ENCODE measurements around the gene SLC25A25.
"Not testable (repeated sequence)": the region's sequence is repeated elsewhere in the genome, so short reads cannot be mapped to it uniquely, and the experiment has no call there.

Gene SLC25A25

DNA sequence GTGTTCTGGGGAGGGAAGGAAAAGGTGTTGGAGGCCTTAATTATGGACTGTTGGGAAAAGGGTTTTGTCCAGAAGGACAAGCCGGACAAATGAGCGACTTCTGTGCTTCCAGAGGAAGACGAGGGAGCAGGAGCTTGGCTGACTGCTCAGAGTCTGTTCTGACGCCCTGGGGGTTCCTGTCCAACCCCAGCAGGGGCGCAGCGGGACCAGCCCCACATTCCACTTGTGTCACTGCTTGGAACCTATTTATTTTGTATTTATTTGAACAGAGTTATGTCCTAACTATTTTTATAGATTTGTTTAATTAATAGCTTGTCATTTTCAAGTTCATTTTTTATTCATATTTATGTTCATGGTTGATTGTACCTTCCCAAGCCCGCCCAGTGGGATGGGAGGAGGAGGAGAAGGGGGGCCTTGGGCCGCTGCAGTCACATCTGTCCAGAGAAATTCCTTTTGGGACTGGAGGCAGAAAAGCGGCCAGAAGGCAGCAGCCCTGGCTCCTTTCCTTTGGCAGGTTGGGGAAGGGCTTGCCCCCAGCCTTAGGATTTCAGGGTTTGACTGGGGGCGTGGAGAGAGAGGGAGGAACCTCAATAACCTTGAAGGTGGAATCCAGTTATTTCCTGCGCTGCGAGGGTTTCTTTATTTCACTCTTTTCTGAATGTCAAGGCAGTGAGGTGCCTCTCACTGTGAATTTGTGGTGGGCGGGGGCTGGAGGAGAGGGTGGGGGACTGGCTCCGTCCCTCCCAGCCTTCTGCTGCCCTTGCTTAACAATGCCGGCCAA, 40.4 kb downstream of the SLC25A25 start:
- no peak overlapping the region for H3K4me3 ChIP-seq (ENCODE audit: low read depth, low read length)

- no peak overlapping the region for H3K4me3 ChIP-seq (ENCODE audit: low read depth, low read length)
Observed at GRCh38 chr9:128109050-128109709, 41.1 kb downstream of the SLC25A25 start.

GRCh38 chr9:128111726-128112125, 43.7 kb downstream of the SLC25A25 start:
- H3K4me3 ChIP-seq (ENCODE audit: low read depth, low read length), result not testable (repeated sequence)

- no peak overlapping the region for H3K4me3 ChIP-seq (ENCODE audit: low read depth, low read length)
Observed at GRCh38 chr9:128113526-128114325, 45.7 kb downstream of the SLC25A25 start.

- H3K4me3 ChIP-seq (ENCODE audit: low read depth, low read length), result no peak overlapping the region
Observed at GRCh38 chr9:128114326-128115186, 46.5 kb downstream of the SLC25A25 start.

GRCh38 chr9:128115187-128116103, 47.4 kb downstream of the SLC25A25 start:
- no peak overlapping the region for H3K4me3 ChIP-seq (ENCODE audit: low read depth, low read length)

GRCh38 chr9:128116104-128117083, 48.4 kb downstream of the SLC25A25 start:
- H3K4me3 ChIP-seq (ENCODE audit: low read depth, low read length), result no peak overlapping the region

GRCh38 chr9:128117613-128118471, 49.8 kb downstream of the SLC25A25 start:
- H3K4me3 ChIP-seq (ENCODE audit: low read depth, low read length), result no peak overlapping the region

- no peak overlapping the region for H3K4me3 ChIP-seq (ENCODE audit: low read depth, low read length)
Observed at GRCh38 chr9:128118472-128118857, 50.4 kb downstream of the SLC25A25 start.

DNA sequence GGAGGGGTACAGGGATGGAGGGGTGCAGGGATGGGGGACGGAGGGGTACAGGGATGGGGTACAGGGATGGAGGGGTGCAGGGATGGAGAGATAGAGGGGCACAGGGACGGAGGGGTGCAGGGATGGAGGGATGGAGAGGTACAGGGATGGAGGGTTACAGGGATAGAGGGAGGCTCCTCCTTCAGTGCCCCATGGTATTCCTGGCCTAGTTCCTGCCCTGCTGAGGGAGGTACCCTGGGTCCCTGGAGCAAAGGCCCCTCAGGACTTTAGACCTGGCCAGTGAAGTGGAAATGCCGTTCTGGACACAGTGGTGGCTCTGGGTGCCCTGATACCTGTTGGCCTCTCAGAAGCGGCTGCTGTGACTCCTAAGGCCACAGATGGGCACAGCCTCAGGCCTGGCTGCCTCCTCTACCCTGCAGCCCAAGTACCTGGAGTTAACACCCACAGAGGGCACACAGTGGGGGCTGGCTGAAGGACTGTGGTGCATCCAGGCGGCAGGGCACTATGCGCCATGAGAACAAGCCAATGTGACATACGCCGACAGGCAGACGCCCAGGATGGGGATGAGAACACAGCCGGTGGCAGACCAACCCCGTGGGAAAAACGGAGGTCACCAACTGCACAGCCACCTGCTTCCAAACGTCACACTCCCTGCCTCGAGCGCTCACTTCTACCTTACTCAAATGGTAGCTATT, 51.1 kb downstream of the SLC25A25 start:
- H3K4me3 ChIP-seq (ENCODE audit: low read depth, low read length), result no peak overlapping the region

- no peak overlapping the region for H3K4me3 ChIP-seq (ENCODE audit: low read depth, low read length)
Observed at GRCh38 chr9:128120061-128120740, 52.2 kb downstream of the SLC25A25 start.

DNA sequence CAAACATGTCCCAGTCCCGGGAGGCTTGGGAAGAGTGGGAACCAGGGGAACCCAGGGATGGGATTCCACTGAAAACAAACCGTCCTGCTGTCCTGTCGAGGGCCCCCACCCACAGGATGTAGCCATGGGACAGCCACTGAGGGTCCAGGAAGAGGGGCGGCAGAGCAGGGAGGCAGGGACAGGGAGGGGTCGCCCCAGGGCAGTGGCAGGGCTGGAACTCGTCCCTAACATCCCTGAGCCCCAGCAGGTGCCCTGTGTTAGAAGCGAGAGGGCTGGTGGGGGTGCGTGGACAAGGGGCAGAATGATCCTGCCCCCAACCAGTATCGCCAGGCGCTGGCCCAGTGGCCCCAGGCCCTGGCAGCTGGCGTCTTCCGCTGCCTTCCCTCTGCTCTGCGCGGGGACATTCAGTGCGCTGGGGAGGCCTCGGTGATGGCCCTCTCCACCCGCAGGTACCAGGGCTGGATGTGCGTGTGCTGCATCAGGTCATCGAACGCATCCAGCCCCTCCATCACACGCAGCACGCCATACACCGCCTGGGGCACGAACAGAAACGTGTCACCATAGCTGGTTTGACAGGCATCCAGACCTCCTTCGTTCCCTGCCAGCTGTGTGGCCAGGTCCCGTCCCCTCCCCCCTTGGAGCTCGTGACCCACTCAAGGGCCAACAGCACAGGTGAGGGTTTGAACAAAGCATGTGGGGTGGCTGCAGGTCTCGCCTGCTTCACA, 52.9 kb downstream of the SLC25A25 start:
- H3K4me3 ChIP-seq (ENCODE audit: low read depth, low read length), result no peak overlapping the region

- H3K4me3 ChIP-seq (ENCODE audit: low read depth, low read length), result no peak overlapping the region
Observed at GRCh38 chr9:128121466-128121810, 53.4 kb downstream of the SLC25A25 start.

DNA sequence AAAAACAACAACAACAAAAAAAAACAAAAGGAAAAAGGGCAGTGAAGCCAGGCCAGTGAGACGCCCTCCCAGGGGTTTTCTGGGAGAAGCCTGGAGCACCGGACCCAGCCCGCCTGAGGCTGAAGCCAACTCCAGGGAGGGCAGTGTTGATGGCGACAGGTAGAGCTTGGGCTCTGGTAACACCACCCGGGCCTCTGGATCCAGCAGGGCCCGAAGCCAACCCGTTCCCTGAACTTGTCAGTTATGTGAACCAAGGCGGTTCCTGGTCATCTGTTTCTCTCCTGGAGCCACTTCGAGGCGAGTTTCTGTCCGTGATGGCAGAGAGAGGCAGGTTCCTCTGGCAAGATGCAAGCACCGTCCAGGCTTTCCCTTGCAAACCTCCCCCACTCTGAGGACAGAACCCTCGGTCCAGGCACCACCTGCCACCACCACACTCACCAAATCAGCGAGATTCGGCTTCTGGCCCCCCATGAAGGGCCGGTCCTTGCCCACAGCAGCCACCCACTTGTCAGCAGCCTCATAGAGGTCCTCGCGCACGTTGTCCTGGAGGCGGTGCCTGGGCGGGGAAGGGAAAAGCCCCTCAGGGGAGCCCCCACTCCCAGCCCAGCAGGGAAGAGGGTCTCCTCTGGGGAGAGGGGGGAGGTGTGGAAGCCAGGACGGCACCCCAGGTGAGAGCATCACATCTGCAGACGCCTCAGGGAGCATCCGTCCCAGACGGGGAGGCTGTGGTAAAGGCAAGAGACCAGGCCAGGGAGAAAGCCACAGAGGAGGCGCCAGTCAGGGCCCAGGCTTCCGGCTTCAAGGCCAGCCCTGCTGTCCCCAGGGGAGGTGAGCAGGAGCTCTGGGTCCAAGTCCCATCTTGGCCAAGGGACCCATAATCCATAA, 54.1 kb downstream of the SLC25A25 start:
- no peak overlapping the region for H3K4me3 ChIP-seq (ENCODE audit: low read depth, low read length)

DNA sequence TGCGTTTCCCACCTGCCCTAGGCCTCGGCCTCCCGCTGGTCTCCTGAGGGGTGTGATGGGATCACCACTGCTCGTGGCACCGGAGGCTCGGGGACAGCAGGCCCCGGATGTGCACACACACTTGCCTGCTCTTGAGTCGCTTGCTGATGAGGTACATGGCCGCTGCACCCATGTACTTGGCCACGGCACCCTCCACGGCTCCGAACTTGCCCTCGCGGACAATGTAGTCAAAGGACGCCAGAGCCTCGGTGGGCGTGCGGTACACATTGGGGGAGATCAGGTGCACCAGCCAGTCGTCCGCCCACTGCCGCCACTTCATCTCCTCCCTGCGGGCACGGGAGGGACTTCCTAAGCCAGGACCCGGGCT, 54.8 kb downstream of the SLC25A25 start:
- no peak overlapping the region for H3K4me3 ChIP-seq (ENCODE audit: low read depth, low read length)
